Stimulated activated effector memory CD8-positive, alpha-beta T cell treated with anti-CD3 and anti-CD28 coated beads, Interleukin-12 subunit alpha, Interleukin-12 subunit beta, amount 100 ng/mL, for 72 hours (primary cell): ENCODE data around the gene VAPA.

Experiments
- ATAC-seq: fragments of 150-1000 bp; cut with Tn5 transposase; 2 replicates; pipeline ENCODE4 v1.10.0; 2021
- DNase-seq, 2 donors: peaks; one replicate each; pipeline ENCODE4 v3.0.0; 2021 to 2022; ENCODE audit warnings: low spot score in 2 of 2
- H3K27ac Mint-ChIP-seq: one replicate; pipeline ENCODE4 v1.8.0; 2022; ENCODE audit warnings: mild to moderate bottlenecking, mixed read lengths
- H3K36me3 Mint-ChIP-seq: one replicate; pipeline ENCODE4 v1.8.0; 2022; ENCODE audit warnings: mild to moderate bottlenecking, mixed read lengths
- H3K4me1 Mint-ChIP-seq: one replicate; pipeline ENCODE4 v1.8.0; 2022; ENCODE audit warnings: mixed read lengths
- H3K4me3 Mint-ChIP-seq: one replicate; pipeline ENCODE4 v1.8.0; 2022; ENCODE audit warnings: mild to moderate bottlenecking, mixed read lengths
- H3K9me3 Mint-ChIP-seq: one replicate; pipeline ENCODE4 v1.8.0; 2022; ENCODE audit warnings: mixed read lengths

Gene VAPA

GRCh38 chr18:9987931-9988330 lies 74.1 kb downstream of the VAPA start:
- Mint-ChIP-seq H3K36me3 (no peaks in the 10 kb centered on the region), H3K4me1 (no peaks in the 10 kb centered on the region), H3K4me3 (no peak overlapping the region), H3K27ac (no peak overlapping the region), H3K9me3 (no peaks in the 10 kb centered on the region)
- no peak for ATAC-seq
- peak in 1 of 2 donors; percentile 25 for DNase-seq

- Mint-ChIP-seq H3K4me3 (no peak overlapping the region), H3K9me3 (no peaks in the 10 kb centered on the region), H3K36me3 (no peaks in the 10 kb centered on the region), H3K27ac (no peak overlapping the region), H3K4me1 (no peaks in the 10 kb centered on the region)
- no peak for DNase-seq
- ATAC-seq: no peak
Measured at GRCh38 chr18:9988665-9989064, 74.8 kb downstream of the VAPA start.

- ATAC-seq: no peak
- H3K27ac Mint-ChIP-seq: no peak overlapping the region
- no peak overlapping the region for H3K4me3 Mint-ChIP-seq
- H3K9me3 Mint-ChIP-seq: no peaks in the 10 kb centered on the region
- H3K4me1 Mint-ChIP-seq: no peaks in the 10 kb centered on the region
- H3K36me3 Mint-ChIP-seq: no peaks in the 10 kb centered on the region
- no peak for DNase-seq
Measured at GRCh38 chr18:9989481-9989880, 75.7 kb downstream of the VAPA start.

- ATAC-seq (no peak), DNase-seq (no peak)
- H3K36me3 Mint-ChIP-seq: no peaks in the 10 kb centered on the region
- no peaks in the 10 kb centered on the region for H3K9me3 Mint-ChIP-seq
- H3K27ac Mint-ChIP-seq: no peak overlapping the region
- no peak overlapping the region for H3K4me3 Mint-ChIP-seq
- no peaks in the 10 kb centered on the region for H3K4me1 Mint-ChIP-seq
Measured at GRCh38 chr18:9991011-9992000, 77.5 kb downstream of the VAPA start.

- DNase-seq (no peak), ATAC-seq (no peak)
- Mint-ChIP-seq H3K27ac (no peak overlapping the region), H3K4me1 (no peaks in the 10 kb centered on the region), H3K4me3 (no peak overlapping the region), H3K9me3 (peaks cover 4% of the 10 kb centered on the region), H3K36me3 (no peaks in the 10 kb centered on the region)
Measured at GRCh38 chr18:9992300-9992972, 78.6 kb downstream of the VAPA start.

GRCh38 chr18:9992973-9993520 lies 79.2 kb downstream of the VAPA start:
- no peak overlapping the region for H3K4me3 Mint-ChIP-seq
- peaks cover 8% of the 10 kb centered on the region for H3K9me3 Mint-ChIP-seq
- ATAC-seq (no peak), DNase-seq (no peak)
- no peaks in the 10 kb centered on the region for H3K36me3 Mint-ChIP-seq
- H3K4me1 Mint-ChIP-seq: no peaks in the 10 kb centered on the region
- H3K27ac Mint-ChIP-seq: no peak overlapping the region

- Mint-ChIP-seq H3K27ac (no peak overlapping the region), H3K4me3 (no peak overlapping the region), H3K36me3 (no peaks in the 10 kb centered on the region), H3K4me1 (no peaks in the 10 kb centered on the region), H3K9me3 (peaks cover 12% of the 10 kb centered on the region)
- ATAC-seq (no peak), DNase-seq (no peak)
Measured at GRCh38 chr18:9993521-9994025, 79.8 kb downstream of the VAPA start.

GRCh38 chr18:9994026-9994570 lies 80.3 kb downstream of the VAPA start:
- no peaks in the 10 kb centered on the region for H3K4me1 Mint-ChIP-seq
- no peak overlapping the region for H3K4me3 Mint-ChIP-seq
- DNase-seq (no peak), ATAC-seq (no peak)
- H3K9me3 Mint-ChIP-seq: peaks cover 12% of the 10 kb centered on the region
- H3K27ac Mint-ChIP-seq: no peak overlapping the region
- no peaks in the 10 kb centered on the region for H3K36me3 Mint-ChIP-seq

GRCh38 chr18:9994701-9995235 lies 81.0 kb downstream of the VAPA start:
- H3K4me3 Mint-ChIP-seq: no peak overlapping the region
- H3K27ac Mint-ChIP-seq: no peak overlapping the region
- no peaks in the 10 kb centered on the region for H3K4me1 Mint-ChIP-seq
- no peak for DNase-seq
- H3K9me3 Mint-ChIP-seq: peaks cover 19% of the 10 kb centered on the region
- H3K36me3 Mint-ChIP-seq: no peaks in the 10 kb centered on the region
- ATAC-seq: no peak

- H3K4me3 Mint-ChIP-seq: no peak overlapping the region
- no peaks in the 10 kb centered on the region for H3K4me1 Mint-ChIP-seq
- no peaks in the 10 kb centered on the region for H3K36me3 Mint-ChIP-seq
- ATAC-seq (no peak), DNase-seq (no peak)
- no peak overlapping the region for H3K27ac Mint-ChIP-seq
- H3K9me3 Mint-ChIP-seq: peaks cover 23% of the 10 kb centered on the region
Measured at GRCh38 chr18:9995631-9996030, 81.8 kb downstream of the VAPA start.

- H3K36me3 Mint-ChIP-seq: no peaks in the 10 kb centered on the region
- no peak for DNase-seq
- H3K4me3 Mint-ChIP-seq: no peak overlapping the region
- ATAC-seq: no peak
- H3K4me1 Mint-ChIP-seq: no peaks in the 10 kb centered on the region
- H3K27ac Mint-ChIP-seq: no peak overlapping the region
- peaks cover 23% of the 10 kb centered on the region for H3K9me3 Mint-ChIP-seq
Measured at GRCh38 chr18:9996094-9996493, 82.3 kb downstream of the VAPA start.

GRCh38 chr18:9997711-9998110 lies 83.9 kb downstream of the VAPA start:
- H3K9me3 Mint-ChIP-seq: peaks cover 23% of the 10 kb centered on the region
- H3K4me1 Mint-ChIP-seq: no peaks in the 10 kb centered on the region
- H3K36me3 Mint-ChIP-seq: no peaks in the 10 kb centered on the region
- H3K27ac Mint-ChIP-seq: no peak overlapping the region
- DNase-seq: no peak
- H3K4me3 Mint-ChIP-seq: no peak overlapping the region
- no peak for ATAC-seq

- no peak overlapping the region for H3K27ac Mint-ChIP-seq
- ATAC-seq (no peak), DNase-seq (no peak)
- no peaks in the 10 kb centered on the region for H3K4me1 Mint-ChIP-seq
- H3K9me3 Mint-ChIP-seq: peaks cover 23% of the 10 kb centered on the region
- no peaks in the 10 kb centered on the region for H3K36me3 Mint-ChIP-seq
- no peak overlapping the region for H3K4me3 Mint-ChIP-seq
Measured at GRCh38 chr18:9998330-9998729, 84.5 kb downstream of the VAPA start.

- no peak overlapping the region for H3K27ac Mint-ChIP-seq
- no peak for DNase-seq
Measured at GRCh38 chr18:10002280-10002679, 88.5 kb downstream of the VAPA start.

GRCh38 chr18:10003281-10003680 lies 89.5 kb downstream of the VAPA start:
- H3K4me1 Mint-ChIP-seq: no peaks in the 10 kb centered on the region
- no peak for ATAC-seq
- H3K4me3 Mint-ChIP-seq: no peak overlapping the region
- peaks cover 12% of the 10 kb centered on the region for H3K9me3 Mint-ChIP-seq
- H3K27ac Mint-ChIP-seq: no peak overlapping the region
- no peak for DNase-seq
- H3K36me3 Mint-ChIP-seq: no peaks in the 10 kb centered on the region

More at GRCh38 chr18:10002280-10002679, 88.5 kb downstream of the VAPA start:
- Mint-ChIP-seq H3K4me1 (no peaks in the 10 kb centered on the region), H3K4me3 (no peak overlapping the region), H3K36me3 (no peaks in the 10 kb centered on the region), H3K9me3 (peaks cover 19% of the 10 kb centered on the region)
- ATAC-seq: no peak
